OCI-LY1 (cell line): Measurements from ENCODE around the gene GLS.
"Not testable (repeated sequence)": the region's sequence is repeated elsewhere in the genome, so short reads cannot be mapped to it uniquely, and the experiment has no call there.

Experiments
- EZH2 ChIP-seq: fragments of 200-600 bp; sonication (generic), shearing (Covaris generic); IDR thresholded peaks from 2 replicates; pipeline ENCODE4 v1.8.0; 2017; ENCODE audit warnings: borderline replicate concordance, mixed run types, mild to moderate bottlenecking, antibody characterized with exemption, low read length, moderate library complexity, mixed read lengths
- TF ChIP-seq, protein P1 (sequence below): fragments of 200-600 bp; sonication (generic), shearing (Covaris generic); IDR thresholded peaks from 2 replicates; pipeline ENCODE4 v1.5.1; 2017; ENCODE audit warnings: mild to moderate bottlenecking, antibody characterized with exemption, low read length, moderate library complexity, mixed read lengths

DNA sequence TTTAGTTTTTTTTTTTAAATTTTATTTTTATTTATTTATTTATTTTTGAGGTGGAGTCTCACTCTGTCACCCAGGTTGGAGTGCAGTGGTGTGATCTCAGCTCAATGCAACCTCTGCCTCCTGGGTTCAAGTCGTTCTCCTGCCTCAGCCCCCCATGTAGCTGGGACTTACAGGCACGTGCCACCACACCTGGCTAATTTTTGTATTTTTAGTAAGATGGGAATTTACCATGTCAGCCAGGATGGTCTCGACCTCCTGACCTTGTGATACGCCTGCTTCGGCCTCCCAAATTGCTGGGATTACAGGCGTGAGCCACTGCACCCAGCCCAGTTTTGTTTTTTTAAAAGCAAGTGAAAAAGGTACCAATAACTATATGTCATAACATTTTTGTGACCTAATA, 5.2 kb downstream of the GLS start:
- TF ChIP-seq, protein P1, sequence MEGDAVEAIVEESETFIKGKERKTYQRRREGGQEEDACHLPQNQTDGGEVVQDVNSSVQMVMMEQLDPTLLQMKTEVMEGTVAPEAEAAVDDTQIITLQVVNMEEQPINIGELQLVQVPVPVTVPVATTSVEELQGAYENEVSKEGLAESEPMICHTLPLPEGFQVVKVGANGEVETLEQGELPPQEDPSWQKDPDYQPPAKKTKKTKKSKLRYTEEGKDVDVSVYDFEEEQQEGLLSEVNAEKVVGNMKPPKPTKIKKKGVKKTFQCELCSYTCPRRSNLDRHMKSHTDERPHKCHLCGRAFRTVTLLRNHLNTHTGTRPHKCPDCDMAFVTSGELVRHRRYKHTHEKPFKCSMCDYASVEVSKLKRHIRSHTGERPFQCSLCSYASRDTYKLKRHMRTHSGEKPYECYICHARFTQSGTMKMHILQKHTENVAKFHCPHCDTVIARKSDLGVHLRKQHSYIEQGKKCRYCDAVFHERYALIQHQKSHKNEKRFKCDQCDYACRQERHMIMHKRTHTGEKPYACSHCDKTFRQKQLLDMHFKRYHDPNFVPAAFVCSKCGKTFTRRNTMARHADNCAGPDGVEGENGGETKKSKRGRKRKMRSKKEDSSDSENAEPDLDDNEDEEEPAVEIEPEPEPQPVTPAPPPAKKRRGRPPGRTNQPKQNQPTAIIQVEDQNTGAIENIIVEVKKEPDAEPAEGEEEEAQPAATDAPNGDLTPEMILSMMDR: not testable (repeated sequence)
- TF ChIP-seq EZH2: not testable (repeated sequence)
